Natural killer cell (primary cell): ENCODE measurements around the gene LARP1. TPM values are rescaled to one million over a fixed set of nuclear protein-coding genes. Genes with fewer than 3 reads are reported as not detected.
"Not testable (repeated sequence)": the region's sequence is repeated elsewhere in the genome, so short reads cannot be mapped to it uniquely, and the experiment has no call there.

ENCODE experiments used
- ATAC-seq, 3 donors: fragments of 150-1000 bp in 2 of 3; fragments of 200-7000 bp in 1 of 3; cut with Tn5 transposase; 1 replicate in 1 of 3; 2 replicates in 2 of 3; pipeline ENCODE4 v1.10.0; 2021; ENCODE audit warnings: mild to moderate bottlenecking in 2 of 3, moderate library complexity in 2 of 3
- DNase-seq, 2 donors: peaks; one replicate each; pipeline versions ENCODE4 v3.0.0 to v3.0.0-alpha.2; 2013 to 2021; ENCODE audit warnings: mixed read lengths in 1 of 2
- H3K27ac ChIP-seq: one replicate; pipeline ENCODE4 v1.5.1; 2013; ENCODE audit warnings: mild to moderate bottlenecking, low read length
- H3K27me3 ChIP-seq: one replicate; pipeline ENCODE4 v1.6.1; 2013; ENCODE audit warnings: low read length; ENCODE audit not compliant: control insufficient read depth, insufficient read depth
- H3K36me3 ChIP-seq: one replicate; pipeline ENCODE4 v1.6.1; 2013; ENCODE audit warnings: low read length; ENCODE audit not compliant: control insufficient read depth, insufficient read depth
- H3K4me1 ChIP-seq: one replicate; pipeline ENCODE4 v1.6.1; 2013; ENCODE audit warnings: low read length; ENCODE audit not compliant: control insufficient read depth, insufficient read depth
- H3K4me3 ChIP-seq: one replicate; pipeline ENCODE4 v1.5.1; 2013; ENCODE audit warnings: low read length
- H3K9me3 ChIP-seq: one replicate; pipeline ENCODE4 v1.6.1; 2013; ENCODE audit warnings: low read length; ENCODE audit not compliant: control insufficient read depth, insufficient read depth
- H3K27ac Mint-ChIP-seq, 2 donors: one replicate each; pipeline ENCODE4 v1.8.0; 2022; ENCODE audit warnings: mild to moderate bottlenecking in 2 of 2, mixed read lengths in 2 of 2, moderate library complexity in 1 of 2
- H3K27me3 Mint-ChIP-seq, 2 donors: one replicate each; pipeline ENCODE4 v1.8.0; 2022; ENCODE audit warnings: low read depth in 2 of 2, mixed read lengths in 2 of 2
- H3K36me3 Mint-ChIP-seq: one replicate; pipeline ENCODE4 v1.8.0; 2022; ENCODE audit warnings: mixed read lengths
- H3K4me1 Mint-ChIP-seq, 2 donors: one replicate each; pipeline ENCODE4 v1.8.0; 2022; ENCODE audit warnings: mixed read lengths in 2 of 2
- H3K4me3 Mint-ChIP-seq: one replicate; pipeline ENCODE4 v1.8.0; 2022; ENCODE audit warnings: mild to moderate bottlenecking, moderate library complexity, mixed read lengths
- H3K9me3 Mint-ChIP-seq, 2 donors: one replicate each; pipeline ENCODE4 v1.8.0; 2022; ENCODE audit warnings: mixed read lengths in 2 of 2
- WGBS: methylation state at CpG from one replicate; pipeline ENCODE4 v1.1.7; 2013; ENCODE audit warnings: missing lambda C conversion rate; ENCODE audit not compliant: insufficient coverage; 5-methylcytosine and 5-hydroxymethylcytosine counted together
- intact Hi-C: fragments of 100-400 bp; cut with micrococcal nuclease; formaldehyde crosslinking; loops from one replicate; pipeline ENCODE4 v1.14.2; 2022
- total RNA-seq, 4 donors: library from RNA; stranded (reverse); fragments of 120-200 nt in 1 of 4; gene quantifications; one replicate each; pipeline versions ENCODE4 v1.2.3 to v1.2.4, GENCODE V29; 2013 to 2022
- TF ChIP-seq, protein P1 (sequence below): fragments of 200-600 bp; IDR thresholded peaks from one replicate; pipeline ENCODE4 v1.8.0; 2022; ENCODE audit warnings: antibody characterized with exemption

Gene LARP1
- total RNA-seq, 3 donors from 2014 or later (not counting 1 experiment from before 2014, with no cell fraction given) = 103 to 117 (median 112) TPM

GRCh38 chr5:154819546-154819945 is 64.4 kb downstream of the LARP1 start:
- Histone ChIP-seq H3K4me1 (peaks cover 36% of the 10 kb centered on the region), H3K27ac (no peak overlapping the region), H3K9me3 (no peaks in the 10 kb centered on the region), H3K4me3 (no peak overlapping the region), H3K27me3 (no peaks in the 10 kb centered on the region), H3K36me3 (peaks cover 6% of the 10 kb centered on the region)
- intact Hi-C loops = no loop called here
- peaks cover 8% of the 10 kb centered on the region for H3K36me3 Mint-ChIP-seq
- no peaks in the 10 kb centered on the region for H3K9me3 Mint-ChIP-seq
- peaks cover 41 to 46% of the 10 kb centered on the region in 2 donors for H3K4me1 Mint-ChIP-seq
- no peak overlapping the region for H3K4me3 Mint-ChIP-seq
- TF ChIP-seq, protein P1, sequence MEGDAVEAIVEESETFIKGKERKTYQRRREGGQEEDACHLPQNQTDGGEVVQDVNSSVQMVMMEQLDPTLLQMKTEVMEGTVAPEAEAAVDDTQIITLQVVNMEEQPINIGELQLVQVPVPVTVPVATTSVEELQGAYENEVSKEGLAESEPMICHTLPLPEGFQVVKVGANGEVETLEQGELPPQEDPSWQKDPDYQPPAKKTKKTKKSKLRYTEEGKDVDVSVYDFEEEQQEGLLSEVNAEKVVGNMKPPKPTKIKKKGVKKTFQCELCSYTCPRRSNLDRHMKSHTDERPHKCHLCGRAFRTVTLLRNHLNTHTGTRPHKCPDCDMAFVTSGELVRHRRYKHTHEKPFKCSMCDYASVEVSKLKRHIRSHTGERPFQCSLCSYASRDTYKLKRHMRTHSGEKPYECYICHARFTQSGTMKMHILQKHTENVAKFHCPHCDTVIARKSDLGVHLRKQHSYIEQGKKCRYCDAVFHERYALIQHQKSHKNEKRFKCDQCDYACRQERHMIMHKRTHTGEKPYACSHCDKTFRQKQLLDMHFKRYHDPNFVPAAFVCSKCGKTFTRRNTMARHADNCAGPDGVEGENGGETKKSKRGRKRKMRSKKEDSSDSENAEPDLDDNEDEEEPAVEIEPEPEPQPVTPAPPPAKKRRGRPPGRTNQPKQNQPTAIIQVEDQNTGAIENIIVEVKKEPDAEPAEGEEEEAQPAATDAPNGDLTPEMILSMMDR = no peak
- 61% methylated on average over 6 of the region's 7 CpGs for WGBS
- no peaks in the 10 kb centered on the region for H3K27me3 Mint-ChIP-seq
- H3K27ac Mint-ChIP-seq = peak overlapping the region; percentile 41 to 82
- DNase-seq (no peak), ATAC-seq (peak in 1 of 3 donors; percentile 38)

DNA sequence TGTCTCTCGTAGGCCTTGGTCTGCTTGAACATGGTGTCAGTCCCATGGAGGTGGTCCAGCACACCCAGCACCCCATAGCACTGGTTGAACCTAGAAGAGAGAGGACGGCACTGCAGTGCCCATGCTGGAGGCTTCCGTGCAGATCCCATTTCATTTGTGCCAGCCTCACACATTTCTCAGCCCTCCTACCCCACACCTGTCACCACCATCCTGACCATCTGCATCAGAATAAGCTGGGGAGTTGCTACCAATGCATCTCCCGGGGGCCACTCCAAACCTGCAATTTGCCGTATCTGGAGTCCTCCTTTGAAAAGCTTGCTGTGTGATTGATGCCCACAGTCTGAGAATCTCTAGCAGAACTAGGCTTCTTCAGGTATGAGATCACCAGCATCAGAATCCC is 65.2 kb downstream of the LARP1 start:
- H3K9me3 Mint-ChIP-seq = no peaks in the 10 kb centered on the region
- TF ChIP-seq, protein P1 = no peak
- ATAC-seq = no peak
- H3K4me3 ChIP-seq = no peak overlapping the region
- no peaks in the 10 kb centered on the region for H3K9me3 ChIP-seq
- peaks cover 3% of the 10 kb centered on the region for H3K36me3 ChIP-seq
- peaks cover 36% of the 10 kb centered on the region for H3K4me1 ChIP-seq
- 96% methylated on average over 5 of the region's 5 CpGs for WGBS
- intact Hi-C loops = no loop called here
- H3K27me3 ChIP-seq = no peaks in the 10 kb centered on the region
- DNase-seq = no peak
- peaks cover 37 to 41% of the 10 kb centered on the region in 2 donors for H3K4me1 Mint-ChIP-seq
- peak overlapping the region; percentile 21 for H3K4me3 Mint-ChIP-seq
- peak overlapping the region in 1 of 2 donors; percentile 29 for H3K27ac Mint-ChIP-seq
- H3K27ac ChIP-seq = no peak overlapping the region
- no peaks in the 10 kb centered on the region for H3K27me3 Mint-ChIP-seq
- H3K36me3 Mint-ChIP-seq = peaks cover 8% of the 10 kb centered on the region

DNA sequence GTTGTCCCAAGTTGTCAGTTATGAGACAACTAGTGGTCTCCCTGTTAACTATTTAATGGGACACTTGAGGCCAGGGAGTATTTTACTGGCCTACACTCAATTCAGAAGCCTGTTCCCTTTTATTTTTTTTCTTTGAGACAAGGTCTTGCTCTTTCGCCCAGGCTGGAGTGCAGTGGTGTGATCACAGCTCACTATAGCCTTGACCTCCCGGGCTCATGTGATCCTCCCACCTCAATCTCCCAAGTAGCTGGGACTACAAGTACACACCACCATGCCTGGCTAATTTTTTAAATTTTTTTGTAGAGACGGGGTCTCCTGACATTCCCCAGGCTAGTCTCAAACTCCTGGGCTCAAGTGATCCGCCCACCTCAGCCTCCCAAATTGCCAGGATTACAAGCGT is 67.7 kb downstream of the LARP1 start:
- ATAC-seq, H3K27ac ChIP-seq, H3K27ac Mint-ChIP-seq, H3K27me3 Mint-ChIP-seq, H3K27me3 ChIP-seq, H3K9me3 Mint-ChIP-seq, H3K9me3 ChIP-seq, intact Hi-C loops, DNase-seq, H3K36me3 ChIP-seq, H3K4me3 ChIP-seq, H3K36me3 Mint-ChIP-seq, H3K4me3 Mint-ChIP-seq: not testable (repeated sequence)
- H3K4me1 ChIP-seq = peaks cover 36% of the 10 kb centered on the region
- H3K4me1 Mint-ChIP-seq = peaks cover 31 to 33% of the 10 kb centered on the region in 2 donors
- 94% methylated on average over 5 of the region's 5 CpGs for WGBS

DNA sequence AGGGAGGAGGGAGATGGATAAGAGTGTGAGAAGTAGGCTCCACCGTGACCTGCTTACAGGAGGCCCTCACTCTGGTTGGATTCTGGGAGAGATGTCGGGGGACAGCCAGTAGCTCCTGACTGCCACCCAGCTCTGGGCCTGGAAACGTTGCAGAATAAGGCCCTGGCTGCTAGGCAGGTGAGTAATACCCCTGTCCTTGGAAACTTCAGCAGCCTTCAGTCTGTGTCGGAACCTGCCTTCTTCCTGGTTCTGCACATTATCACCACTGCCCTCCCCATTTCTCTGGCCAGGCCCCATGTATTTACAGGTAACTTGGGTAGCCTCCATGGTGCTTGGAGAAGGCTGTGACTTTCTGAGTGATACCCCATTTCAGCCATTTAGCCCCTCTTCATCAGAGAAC is 68.4 kb downstream of the LARP1 start:
- no peak overlapping the region for H3K4me3 ChIP-seq
- no peaks in the 10 kb centered on the region for H3K9me3 ChIP-seq
- WGBS = 96% methylated on average over 4 of the region's 4 CpGs
- peaks cover 36% of the 10 kb centered on the region for H3K4me1 ChIP-seq
- H3K27me3 Mint-ChIP-seq = no peaks in the 10 kb centered on the region
- no peak overlapping the region for H3K27ac Mint-ChIP-seq
- no peaks in the 10 kb centered on the region for H3K36me3 Mint-ChIP-seq
- no peaks in the 10 kb centered on the region for H3K27me3 ChIP-seq
- DNase-seq (no peak), ATAC-seq (no peak)
- no peak overlapping the region for H3K27ac ChIP-seq
- no peaks in the 10 kb centered on the region for H3K36me3 ChIP-seq
- peaks cover 29 to 30% of the 10 kb centered on the region in 2 donors for H3K4me1 Mint-ChIP-seq
- TF ChIP-seq, protein P1 = no peak
- H3K4me3 Mint-ChIP-seq = no peak overlapping the region
- no peaks in the 10 kb centered on the region for H3K9me3 Mint-ChIP-seq
- intact Hi-C loops = no loop called here
